ENCODE results near the gene MACROD2. TPM values are rescaled to one million over a fixed set of nuclear protein-coding genes. Genes with fewer than 3 reads are reported as not detected.

The MACROD2 gene
- total RNA-seq, 1 experiment from 2014 or later, result 1.6 TPM

DNA sequence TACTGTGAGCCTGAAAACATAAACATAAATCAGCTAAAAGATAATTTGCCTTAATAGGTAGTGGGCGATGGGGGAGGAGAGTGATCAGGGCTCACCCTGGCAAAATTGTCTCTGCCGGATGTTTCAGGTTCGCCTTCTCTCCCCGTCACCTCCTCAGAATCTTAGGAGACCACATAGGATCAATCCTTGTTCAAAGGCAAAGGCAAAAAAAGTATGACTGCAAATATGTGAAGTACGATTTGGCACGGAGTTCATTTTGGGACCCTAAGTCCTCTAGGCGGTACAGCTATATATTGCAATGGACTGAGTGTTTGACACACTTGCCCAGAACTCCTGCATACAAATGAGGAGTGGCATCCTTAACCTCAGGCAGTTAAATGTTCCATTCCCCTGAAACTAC is 991.3 kb downstream of the MACROD2 start:
- Histone ChIP-seq H3K4me1 (ENCODE audit: insufficient read depth, low read length) (no peaks in the 10 kb centered on the region), H3K27ac (ENCODE audit: insufficient read length, low read depth, low read length) (no peak overlapping the region), H3K23ac (ENCODE audit: insufficient read length, low read depth, low read length) (no peak overlapping the region), H3T11ph (ENCODE audit: low read length) (no peak overlapping the region), H3K4me2 (ENCODE audit: insufficient read depth, insufficient read length, low read length) (no peak overlapping the region), H3K4ac (ENCODE audit: low read depth, low read length) (no peak overlapping the region), H2BK20ac (ENCODE audit: low read depth, low read length, poor library complexity, severe bottlenecking) (no peak overlapping the region), H4K8ac (replicated peaks; ENCODE audit: insufficient read length, low read depth, low read length) (no peak overlapping the region), H4K5ac (ENCODE audit: insufficient read length, low read depth, low read length) (no peak overlapping the region), H3K23me2 (ENCODE audit: insufficient read length, low read depth, low read length, poor library complexity, severe bottlenecking) (no peaks in the 10 kb centered on the region), H2BK15ac (ENCODE audit: low read depth, low read length) (no peak overlapping the region), H4K91ac (ENCODE audit: insufficient read length, low read depth, low read length) (no peak overlapping the region), H4K20me1 (ENCODE audit: control insufficient read depth, insufficient read depth, insufficient read length) (no peaks in the 10 kb centered on the region), H3K79me2 (ENCODE audit: insufficient read depth, low read length) (no peaks in the 10 kb centered on the region), H2AFZ (ENCODE audit: low read length) (no peak overlapping the region), H3K27me3 (ENCODE audit: insufficient read depth, low read length) (no peaks in the 10 kb centered on the region), H3K14ac (ENCODE audit: insufficient read depth, low read length) (no peak overlapping the region), H2BK12ac (ENCODE audit: insufficient read length, low read depth, low read length) (no peak overlapping the region), H3K56ac (ENCODE audit: insufficient read length, low read depth, low read length) (no peak overlapping the region), H2BK5ac (ENCODE audit: insufficient read length, low read length) (no peak overlapping the region), H2BK120ac (ENCODE audit: low read depth, low read length, poor library complexity, severe bottlenecking) (no peak overlapping the region), H3K18ac (ENCODE audit: insufficient read length, low read depth, low read length) (no peak overlapping the region), H2AK5ac (ENCODE audit: insufficient read length, low read length) (no peak overlapping the region), H3K9ac (ENCODE audit: extremely low read depth, insufficient read length, low read length) (no peak overlapping the region), H3K79me1 (ENCODE audit: insufficient read depth, low read depth, low read length, poor library complexity, severe bottlenecking) (no peaks in the 10 kb centered on the region), H3K9me3 (ENCODE audit: control insufficient read depth, low read depth, low read length) (no peaks in the 10 kb centered on the region)
- H3K36me3 Mint-ChIP-seq (ENCODE audit: insufficient read depth in 1 of 3, low read depth in 3 of 3), result peaks cover 15 to 29% (median 20%) of the 10 kb centered on the region in 3 experiments
- H3K4me1 Mint-ChIP-seq, result no peaks in the 10 kb centered on the region
- WGBS (ENCODE audit: extremely low coverage, insufficient read length, low lambda C conversion rate), result no CpG with 5 or more reads among the region's 7 CpGs
- peaks cover 19 to 26% of the 10 kb centered on the region in 2 experiments for H3K9me3 Mint-ChIP-seq
- no peak overlapping the region for H3K27ac Mint-ChIP-seq
- TF ChIP-seq, protein P1, sequence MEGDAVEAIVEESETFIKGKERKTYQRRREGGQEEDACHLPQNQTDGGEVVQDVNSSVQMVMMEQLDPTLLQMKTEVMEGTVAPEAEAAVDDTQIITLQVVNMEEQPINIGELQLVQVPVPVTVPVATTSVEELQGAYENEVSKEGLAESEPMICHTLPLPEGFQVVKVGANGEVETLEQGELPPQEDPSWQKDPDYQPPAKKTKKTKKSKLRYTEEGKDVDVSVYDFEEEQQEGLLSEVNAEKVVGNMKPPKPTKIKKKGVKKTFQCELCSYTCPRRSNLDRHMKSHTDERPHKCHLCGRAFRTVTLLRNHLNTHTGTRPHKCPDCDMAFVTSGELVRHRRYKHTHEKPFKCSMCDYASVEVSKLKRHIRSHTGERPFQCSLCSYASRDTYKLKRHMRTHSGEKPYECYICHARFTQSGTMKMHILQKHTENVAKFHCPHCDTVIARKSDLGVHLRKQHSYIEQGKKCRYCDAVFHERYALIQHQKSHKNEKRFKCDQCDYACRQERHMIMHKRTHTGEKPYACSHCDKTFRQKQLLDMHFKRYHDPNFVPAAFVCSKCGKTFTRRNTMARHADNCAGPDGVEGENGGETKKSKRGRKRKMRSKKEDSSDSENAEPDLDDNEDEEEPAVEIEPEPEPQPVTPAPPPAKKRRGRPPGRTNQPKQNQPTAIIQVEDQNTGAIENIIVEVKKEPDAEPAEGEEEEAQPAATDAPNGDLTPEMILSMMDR (conservative IDR thresholded peaks at IDR 0.05), result no peak
- H3K4me3 Mint-ChIP-seq, result no peak overlapping the region
- no peak for DNase-seq
- no peaks in the 10 kb centered on the region for H3K27me3 Mint-ChIP-seq (ENCODE audit: low read depth)

Measured in H9 (cell line).